ENCODE measurements around the gene UBTD2.
"Not testable (repeated sequence)": the region's sequence is repeated elsewhere in the genome, so short reads cannot be mapped to it uniquely, and the experiment has no call there.

Gene UBTD2, protein sequence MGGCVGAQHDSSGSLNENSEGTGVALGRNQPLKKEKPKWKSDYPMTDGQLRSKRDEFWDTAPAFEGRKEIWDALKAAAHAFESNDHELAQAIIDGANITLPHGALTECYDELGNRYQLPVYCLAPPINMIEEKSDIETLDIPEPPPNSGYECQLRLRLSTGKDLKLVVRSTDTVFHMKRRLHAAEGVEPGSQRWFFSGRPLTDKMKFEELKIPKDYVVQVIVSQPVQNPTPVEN

DNA sequence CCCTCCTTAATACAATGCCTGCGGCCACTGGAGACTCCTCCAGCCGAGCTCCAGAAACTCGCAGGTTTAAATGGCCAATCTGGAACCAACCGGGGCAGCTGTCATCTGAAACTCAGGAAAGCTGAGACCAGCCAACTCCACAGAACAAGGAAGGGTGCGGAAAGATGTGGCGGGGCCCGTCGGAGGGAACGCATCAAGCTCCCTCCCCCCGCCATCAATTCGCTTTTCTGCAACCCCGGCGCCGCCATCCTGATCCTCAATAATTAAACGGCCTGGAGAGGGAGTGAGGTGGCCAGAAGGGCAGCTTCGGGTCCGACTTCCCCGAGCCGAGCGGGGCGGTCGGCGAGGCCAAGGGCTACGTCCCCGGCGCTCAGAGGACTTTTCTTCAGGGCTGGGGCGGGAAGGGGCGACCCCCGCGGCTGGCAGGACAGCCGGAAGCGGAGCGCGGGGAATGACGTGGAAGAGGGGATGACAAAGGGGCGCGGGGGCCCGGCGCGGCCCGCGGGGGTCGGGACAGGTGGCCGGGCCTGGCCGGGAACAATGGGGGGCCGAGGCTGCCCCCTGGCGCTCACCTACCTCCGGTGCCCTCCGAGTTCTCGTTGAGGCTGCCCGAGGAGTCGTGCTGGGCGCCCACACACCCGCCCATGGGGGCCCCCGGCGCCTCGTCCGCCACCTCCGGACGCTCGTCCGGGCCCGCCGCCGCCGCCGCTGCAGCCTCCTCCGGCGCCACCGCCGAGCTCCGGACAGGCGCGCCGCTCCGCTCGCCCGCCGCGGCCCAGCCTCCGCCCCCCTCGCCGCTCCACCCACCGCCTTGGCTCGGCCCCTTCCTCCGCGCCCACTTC lies at the start of gene UBTD2:
Gene UBTD2, minus strand, starts transcription at position 745 of the 842 bp plus-strand sequence. Its CDS starts 99 bp downstream, at position 646.
- DNase-seq (ENCODE audit: low spot score) (peak; percentile 49), FAIRE-seq (no peak)

DNA sequence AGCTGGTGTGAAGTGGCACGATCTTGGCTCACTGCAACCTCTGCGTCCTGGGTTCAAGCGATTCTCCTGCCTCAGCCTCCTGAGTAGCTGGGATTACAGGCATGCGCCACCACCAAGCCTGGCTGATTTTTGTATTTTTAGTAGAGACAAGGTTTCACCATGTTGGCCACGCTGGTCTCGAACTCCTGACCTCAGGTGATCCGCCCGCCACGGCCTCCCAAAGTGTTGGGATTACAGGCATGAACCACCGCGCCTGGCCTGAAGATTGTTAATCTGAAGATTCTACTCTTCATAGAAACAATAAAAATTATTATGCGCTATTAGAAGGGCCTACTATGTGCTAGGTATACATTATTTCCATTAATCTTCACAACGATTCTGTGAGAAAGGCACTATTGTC lies 43.3 kb upstream of the UBTD2 start:
- not testable (repeated sequence) for FAIRE-seq; DNase-seq (ENCODE audit: low spot score)

DNA sequence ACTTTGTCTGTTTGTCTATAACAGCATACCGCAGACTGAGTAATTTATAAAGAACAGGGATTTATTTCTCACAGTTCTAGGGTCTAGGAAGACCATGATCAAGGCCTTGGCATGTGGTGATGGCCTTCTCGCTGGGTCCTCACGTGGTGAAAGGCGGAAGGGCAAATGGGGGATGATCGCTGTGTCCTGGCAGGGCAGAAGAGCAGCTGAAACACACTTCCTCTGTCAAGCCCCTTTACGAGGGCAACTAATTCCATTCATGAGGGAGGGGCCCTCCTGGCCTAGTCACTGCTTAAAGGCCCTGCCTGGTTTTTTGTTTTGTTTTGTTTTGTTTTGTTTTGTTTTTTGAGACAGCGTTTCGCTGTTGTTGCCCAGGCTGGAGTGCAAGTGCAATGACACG lies 41.9 kb upstream of the UBTD2 start:
- DNase-seq (ENCODE audit: low spot score), result no peak
- FAIRE-seq, result no peak

DNA sequence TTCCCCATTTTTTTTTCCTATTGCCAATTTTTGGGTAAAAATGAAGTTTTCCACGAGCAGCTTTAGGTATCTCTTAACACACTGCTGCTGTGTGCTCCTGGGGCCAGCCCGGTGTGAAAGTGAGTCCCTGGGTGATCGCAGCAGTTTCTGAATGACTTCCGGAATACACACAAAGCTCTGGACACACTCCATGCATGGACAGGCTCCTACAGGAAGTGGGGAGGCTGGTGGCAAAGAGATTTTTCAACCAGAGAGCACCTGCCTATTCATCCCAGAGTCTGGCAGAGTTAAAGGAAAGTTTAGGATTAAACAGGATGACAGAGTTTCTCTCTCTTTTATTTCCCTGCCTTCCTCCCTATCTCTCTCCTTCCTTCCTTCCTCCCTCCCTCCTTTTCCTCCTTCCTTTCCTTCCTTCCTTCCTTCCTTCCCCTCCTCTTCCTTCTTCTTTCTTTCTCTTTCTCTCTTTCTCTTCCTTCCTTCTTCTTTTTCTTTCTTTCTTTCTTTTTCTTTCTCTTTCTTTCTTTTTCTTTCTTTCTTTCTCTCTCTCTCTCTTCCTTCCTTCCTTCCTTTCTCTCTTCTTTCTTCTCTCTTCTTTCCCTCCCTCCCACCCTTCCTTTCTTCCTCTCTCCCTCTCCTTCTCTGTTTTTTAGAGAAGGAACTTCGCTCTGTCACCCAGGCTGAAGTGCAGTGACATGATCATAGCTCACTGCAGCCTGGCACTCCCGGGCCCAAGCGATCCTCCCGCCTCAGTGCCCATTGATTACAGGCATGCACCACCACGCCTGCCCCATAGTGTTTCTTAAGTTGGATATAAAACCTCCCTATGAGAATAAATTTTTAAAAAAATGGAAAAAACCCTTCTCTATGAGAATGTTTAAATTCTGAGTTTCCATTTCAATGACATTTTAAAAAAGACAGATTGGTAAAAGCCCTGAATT lies 38.7 kb upstream of the UBTD2 start:
- FAIRE-seq, result peak; percentile 30

DNA sequence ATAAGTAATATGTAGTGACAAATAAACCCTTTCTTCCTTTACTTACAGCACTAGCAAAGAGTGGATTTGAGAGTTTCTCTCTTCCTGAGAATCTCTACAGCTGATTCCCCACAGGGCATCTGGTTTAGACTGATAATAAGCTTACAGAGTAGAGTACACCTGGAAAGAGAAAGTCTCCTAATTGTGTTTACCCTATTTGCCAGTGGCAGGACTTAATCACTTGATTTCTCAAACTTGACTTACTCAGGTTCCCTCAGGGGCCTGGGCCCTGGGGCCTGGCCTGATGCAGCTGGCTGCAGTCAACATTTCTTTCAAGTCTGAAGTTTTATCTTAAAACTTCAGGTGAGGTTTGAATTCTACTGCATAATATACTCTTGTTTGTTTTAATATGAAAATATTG lies 38.0 kb upstream of the UBTD2 start:
- no peak for DNase-seq (ENCODE audit: low spot score)

More for the DNA sequence above, 38.7 kb upstream of the UBTD2 start:
- peak; percentile 68 for DNase-seq (ENCODE audit: low spot score)

DNA sequence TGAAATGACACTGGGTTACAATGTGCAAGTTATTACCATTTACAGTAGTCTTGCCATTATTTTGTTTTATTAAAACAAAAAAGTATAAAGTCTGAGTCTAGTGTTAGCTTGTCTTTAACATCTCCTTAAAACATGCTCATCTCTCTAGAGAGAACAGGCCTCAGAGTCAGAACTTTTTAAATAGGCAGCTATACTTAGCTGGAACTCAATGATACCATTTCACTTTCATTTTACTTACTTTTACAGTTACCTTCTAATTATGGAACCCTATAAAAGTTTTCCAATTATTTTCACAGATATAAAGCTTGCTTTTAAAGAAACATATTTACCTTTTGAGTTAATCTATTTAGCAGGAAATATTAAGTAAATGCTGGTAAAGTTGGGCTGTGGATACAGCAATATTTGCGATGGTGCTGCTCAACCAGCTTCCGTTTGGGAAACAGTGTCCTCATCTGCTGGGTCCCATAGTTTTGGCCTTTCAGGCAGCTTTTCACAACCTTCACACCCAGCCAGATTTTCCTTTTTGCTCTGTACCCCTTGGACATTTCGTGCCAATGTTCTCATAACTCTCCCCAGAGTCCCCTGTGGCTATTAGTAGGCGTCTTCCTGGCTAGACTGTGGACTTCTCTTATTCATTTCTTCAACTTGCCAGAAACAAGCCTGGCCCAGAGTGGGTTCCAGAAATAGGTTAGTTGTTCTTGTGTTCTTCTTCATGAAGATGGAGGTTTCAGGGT lies 36.3 kb upstream of the UBTD2 start:
- DNase-seq (ENCODE audit: low spot score) (no peak), FAIRE-seq (no peak)

More for the DNA sequence above, 38.0 kb upstream of the UBTD2 start:
- FAIRE-seq, result no peak

DNA sequence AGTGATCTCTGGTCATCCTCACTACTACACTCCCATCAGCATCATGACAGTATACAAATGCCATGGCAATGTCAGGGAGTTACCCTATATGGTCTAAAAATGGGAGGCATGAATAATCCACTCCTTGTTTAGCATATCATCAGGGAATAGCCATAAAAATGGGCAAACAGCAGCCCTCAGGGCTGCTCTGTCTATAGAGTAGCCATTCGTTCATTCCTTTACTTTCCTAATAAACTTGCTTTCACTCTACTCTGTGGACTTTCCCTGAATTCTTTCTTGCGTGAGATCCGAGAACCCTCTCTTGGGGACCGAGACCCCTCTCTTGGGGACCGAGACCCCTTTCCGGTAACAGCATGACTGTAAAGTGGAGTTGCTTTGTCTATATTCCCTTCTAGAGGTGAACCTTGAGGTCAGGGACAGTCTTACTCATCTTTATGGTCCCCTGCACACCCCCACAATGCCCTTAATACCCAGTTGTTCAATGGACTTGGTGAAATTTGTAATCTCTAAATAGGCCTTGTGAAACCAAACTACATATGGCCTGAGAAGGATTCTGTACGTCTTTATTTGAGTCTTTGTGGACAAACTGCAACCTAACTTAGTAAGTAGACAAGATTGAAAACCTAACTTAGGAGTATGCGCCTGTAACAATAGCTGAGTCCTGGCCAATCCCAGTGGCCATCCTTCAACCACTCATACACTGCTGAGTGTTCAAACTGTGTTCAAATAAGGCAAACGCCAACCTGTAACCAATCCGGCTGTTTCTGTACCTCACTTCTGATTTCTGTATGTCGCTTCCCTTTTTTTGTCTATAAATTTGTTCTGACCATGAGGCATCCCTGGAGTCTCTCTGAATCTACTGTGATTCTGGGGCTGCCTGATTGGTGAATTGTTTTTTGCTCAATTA lies 32.3 kb upstream of the UBTD2 start:
- no peak for FAIRE-seq
- no peak for DNase-seq (ENCODE audit: low spot score)

DNA sequence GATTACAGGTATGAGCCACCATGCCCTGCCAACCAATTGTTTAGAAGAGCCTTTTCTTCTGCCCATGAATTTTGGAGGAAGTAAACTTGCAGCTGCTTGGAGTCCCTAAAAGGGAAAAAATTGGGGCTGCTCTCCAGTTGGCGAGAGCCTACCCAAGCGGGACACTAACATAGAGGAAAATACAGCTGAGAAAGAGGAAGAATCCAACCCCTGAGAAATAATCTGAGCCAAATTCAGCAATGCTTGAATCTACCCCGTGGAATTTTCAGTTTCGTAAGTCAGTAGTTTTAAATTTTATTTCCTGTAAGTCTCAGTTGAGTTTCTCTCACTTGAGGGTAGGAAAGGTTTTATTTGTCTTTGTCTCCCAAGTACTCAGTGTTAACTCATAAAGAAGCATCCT lies 30.4 kb upstream of the UBTD2 start:
- DNase-seq (ENCODE audit: low spot score) (no peak), FAIRE-seq (no peak)

DNA sequence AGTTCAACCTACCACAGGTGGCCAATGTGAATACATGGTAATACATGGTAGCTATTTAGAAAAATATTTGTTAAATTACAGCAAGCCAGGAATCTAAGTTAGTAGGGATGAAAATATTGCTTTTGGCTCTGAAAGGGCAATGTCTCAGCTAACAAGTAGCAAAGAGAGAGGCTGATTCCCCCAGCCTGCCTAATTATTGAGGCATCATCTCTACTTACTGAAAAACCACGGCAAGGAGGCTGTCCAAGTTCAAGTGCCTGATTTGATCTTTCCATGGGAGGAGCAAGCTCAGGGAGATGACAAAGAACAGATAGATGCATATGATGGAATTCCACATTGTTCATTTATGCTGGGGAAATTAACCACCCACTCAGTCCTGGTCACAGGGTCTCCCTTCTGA lies 28.7 kb upstream of the UBTD2 start:
- DNase-seq (ENCODE audit: low spot score) (no peak), FAIRE-seq (no peak)

DNA sequence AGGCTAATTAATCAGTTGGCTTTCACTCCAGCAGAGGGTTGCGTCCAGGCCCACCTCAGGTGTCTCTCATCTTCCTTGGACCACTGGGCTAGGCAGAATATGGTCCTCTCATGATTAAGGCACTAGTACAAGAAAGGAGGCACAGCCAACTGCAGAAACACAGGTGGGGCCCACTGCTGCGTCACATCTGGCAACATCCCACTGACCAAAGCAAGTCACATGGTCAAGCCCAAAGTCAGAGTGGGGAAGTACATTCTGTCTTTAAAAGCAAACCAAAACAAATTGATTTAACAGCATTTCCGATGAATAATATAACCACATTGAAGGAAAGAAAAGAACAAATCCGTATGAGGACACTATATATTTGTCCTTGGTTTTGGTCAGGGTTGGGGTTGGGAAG lies 28.0 kb upstream of the UBTD2 start:
- FAIRE-seq (no peak), DNase-seq (ENCODE audit: low spot score) (no peak)

DNA sequence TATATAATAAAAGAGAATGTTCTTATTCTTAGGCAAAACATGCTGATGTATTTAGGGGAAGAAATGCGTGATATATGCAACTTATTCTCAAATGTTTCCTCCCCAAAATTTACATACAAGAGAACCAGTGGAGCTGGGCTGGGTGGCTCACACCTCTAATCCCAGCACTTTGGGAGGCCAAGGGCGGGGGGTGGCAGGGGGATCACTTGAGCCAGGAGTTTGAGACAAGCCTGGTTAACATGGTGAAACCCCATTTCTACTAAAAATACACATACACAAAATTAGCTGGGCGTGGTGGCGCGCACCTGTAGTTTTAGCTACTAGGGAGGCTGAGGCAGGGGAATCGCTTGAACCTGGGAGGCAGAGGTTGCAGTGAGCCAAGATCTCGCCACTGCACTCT lies 27.5 kb upstream of the UBTD2 start:
- FAIRE-seq (no peak), DNase-seq (ENCODE audit: low spot score) (no peak)

DNA sequence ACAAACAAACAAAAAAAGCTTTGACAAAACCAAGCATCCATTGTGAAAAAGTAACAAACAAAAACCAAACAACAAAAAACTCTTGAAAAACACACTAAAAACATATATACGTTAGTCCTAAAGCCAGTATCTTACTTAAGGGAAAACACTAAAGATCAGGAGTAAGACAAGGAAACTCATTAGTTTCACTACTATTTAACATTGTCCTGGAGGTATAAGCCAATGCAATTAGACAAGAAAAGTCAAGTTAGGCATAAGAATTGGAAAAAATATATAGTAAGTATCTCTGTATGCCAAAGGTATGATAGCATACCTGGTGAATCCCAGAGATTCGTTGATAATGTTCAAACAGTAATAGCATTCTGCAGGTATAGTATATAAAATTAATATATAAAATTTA lies 21.8 kb upstream of the UBTD2 start:
- DNase-seq (ENCODE audit: low spot score), result no peak
- FAIRE-seq, result no peak

DNA sequence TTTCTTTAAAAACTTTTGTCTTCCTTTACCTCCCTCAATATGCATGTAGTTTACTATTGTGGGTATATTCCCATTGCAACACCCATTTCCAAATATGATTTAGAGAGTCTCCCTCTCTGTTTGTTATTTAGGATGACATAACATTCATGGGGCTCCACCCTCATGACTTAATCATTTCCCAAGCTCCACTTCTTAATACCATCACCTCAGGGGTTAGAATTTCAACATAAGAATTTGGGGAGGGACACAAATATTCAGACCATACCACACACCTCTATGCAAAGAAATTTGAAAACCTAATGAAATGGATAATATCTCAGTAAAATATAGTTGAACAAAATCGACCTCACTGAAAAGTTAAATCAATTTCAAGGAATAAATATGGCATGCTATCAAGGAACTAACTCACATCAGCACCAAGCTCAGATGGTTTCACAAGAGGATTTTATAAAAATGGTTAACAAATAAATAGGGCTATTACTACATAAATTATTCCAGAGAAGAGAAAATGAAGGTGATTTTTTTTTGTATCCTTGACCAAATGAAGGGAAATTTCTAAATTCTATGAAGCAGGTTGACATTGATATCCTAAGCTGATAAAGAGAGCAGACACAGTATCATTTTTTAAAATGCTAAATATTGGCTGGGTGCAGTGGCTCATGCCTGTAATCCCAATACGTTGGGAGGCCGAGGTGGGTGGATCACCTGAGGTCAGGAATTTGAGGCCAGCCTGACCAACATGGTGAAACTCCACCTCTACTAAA lies 20.2 kb upstream of the UBTD2 start:
- FAIRE-seq (no peak), DNase-seq (ENCODE audit: low spot score) (no peak)

DNA sequence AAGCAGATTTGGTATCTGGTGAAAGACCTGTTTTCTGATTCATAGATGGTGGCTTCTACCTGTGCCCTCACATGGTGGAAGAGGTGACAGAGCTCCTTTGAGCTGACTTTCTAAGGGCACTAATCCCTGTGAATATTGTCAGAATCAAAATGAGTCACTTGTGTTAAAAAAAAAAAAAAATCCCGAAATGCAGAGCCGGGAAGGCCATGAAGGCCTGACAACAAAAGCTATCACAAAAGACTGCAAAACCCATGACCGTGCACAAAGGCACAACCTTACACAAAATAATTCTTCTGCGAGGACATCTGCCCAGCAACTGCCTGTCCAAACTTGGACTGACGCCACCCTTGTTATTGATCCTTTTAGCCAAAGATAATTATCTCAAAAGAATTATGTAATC lies 19.6 kb upstream of the UBTD2 start:
- FAIRE-seq, result no peak

DNA sequence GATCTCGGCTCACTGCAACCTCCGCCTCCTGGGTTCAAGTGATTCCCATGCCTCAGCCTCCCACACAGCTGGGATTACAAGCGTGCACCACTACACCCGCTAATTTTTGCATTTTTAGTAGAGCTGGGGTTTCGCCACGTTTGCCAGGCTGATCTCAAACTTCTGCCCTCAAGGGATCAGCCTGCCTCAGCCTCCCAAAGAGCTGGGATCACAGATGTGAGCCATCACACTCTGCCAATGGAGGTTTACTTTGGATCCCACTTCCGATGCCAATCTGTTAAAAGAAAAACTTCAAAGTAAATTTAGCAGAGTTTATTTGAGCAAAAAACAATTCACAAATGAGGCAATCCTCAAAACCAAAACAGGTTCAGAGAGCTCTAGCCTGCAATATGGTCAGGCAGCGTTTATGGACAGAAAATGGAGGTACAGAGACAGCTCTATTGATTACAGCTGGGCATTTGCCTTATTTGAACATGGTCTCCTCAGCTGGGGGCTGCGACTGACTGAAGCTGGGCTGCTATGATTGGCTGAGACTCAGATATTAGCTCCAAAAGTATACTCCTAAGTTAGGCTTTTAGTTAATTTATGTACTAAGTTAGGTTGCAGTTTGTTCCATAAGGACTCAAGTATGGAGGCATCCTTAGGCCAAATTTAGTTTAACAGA lies 18.6 kb upstream of the UBTD2 start:
- DNase-seq (ENCODE audit: low spot score) (no peak), FAIRE-seq (no peak)

More for the DNA sequence above, 19.6 kb upstream of the UBTD2 start:
- DNase-seq (ENCODE audit: low spot score), result no peak

DNA sequence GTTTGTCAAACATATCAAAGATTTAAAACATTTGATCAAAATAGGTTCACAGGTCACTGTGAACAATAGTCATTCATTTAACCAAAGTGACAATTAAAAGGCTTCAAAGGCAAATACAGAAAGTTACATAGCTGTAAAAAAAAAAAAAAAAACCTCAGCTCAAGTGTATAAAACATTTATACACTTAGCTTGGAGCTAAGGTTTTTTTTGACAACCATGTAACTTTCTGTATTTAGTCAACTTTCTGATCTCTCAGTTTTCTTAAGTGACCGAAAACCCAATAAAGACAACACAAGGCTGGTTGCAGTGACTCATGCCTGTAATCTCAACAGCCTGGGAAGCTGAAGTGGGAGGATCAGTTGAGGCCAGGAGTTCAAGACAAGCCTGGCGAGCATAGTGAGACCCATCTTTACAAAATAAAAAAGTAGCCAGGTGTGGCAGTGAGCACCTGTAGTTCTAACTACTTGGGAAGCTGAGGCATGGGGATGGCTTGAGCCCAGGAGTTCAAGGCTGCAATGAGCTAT lies 16.4 kb upstream of the UBTD2 start:
- no peak for FAIRE-seq

DNA sequence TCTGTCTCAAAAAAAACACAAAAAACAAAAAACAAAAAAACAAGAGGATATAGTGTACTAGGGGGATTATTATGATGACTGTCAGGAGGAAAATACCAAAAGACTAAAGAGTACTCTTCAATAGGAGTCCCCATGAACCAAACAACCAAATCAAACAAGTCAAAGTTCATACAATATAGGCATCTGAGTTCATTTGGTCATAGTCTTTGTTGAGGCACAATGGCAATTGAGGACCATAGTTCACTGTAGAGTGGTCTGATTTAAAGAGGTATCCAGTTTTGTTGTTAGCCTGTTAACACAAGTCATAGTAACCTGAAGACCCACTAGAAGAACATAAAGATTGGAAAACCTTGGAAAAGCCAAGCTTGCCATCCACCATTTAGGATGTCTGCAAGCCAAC lies 11.3 kb upstream of the UBTD2 start:
- FAIRE-seq, result no peak
- no peak for DNase-seq (ENCODE audit: low spot score)

More for the DNA sequence above, 16.4 kb upstream of the UBTD2 start:
- DNase-seq (ENCODE audit: low spot score), result no peak

DNA sequence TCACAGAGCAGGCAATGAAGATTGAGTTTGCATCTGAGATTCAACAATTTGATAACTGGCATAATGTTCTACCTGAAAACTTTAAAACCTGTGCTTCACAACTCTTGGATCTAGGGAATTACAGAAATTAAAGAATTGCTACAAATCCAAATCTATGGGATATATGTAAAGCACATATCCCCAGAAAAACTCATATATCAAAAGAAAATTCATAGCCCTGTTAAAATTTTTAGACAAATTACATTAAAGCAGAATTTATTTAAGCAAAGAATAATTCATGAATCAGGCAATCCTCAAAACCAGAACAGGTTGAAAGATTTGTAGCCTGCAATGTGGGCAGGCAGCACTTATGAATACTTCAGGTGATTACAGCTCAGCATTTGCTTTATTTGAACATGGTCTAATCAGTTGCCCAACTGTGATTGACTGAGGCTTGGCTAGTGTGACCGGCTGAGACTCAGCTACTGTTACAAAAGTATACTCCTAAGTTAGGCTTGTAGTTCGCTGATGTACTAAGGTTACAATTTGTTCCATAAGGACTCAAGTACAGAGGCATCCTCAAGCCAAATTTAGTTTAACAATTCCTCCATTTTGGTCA lies 10.3 kb upstream of the UBTD2 start:
- DNase-seq (ENCODE audit: low spot score) (no peak), FAIRE-seq (no peak)

Measured in RCC 7860 (cell line).